Thyroid gland (tissue), 4 donors: ENCODE results near the gene SHISA5.

Source experiments
- POLR2A ChIP-seq, 2 donors: fragments of 450-650 bp; IDR thresholded peaks; one replicate each; pipeline ENCODE4 v1.6.1; 2017; ENCODE audit warnings: antibody characterized with exemption in 2 of 2, mild to moderate bottlenecking in 2 of 2, moderate library complexity in 1 of 2
- TF ChIP-seq, protein P1 (sequence below), 6 experiments: fragments of 200-600 bp in 3 of 6; fragments of 450-650 bp in 3 of 6; sonication (generic) in 3 of 6; IDR thresholded peaks; one replicate each; pipeline ENCODE4 v1.5.1; 2016 to 2019; ENCODE audit warnings: antibody characterized with exemption in 6 of 6, mild to moderate bottlenecking in 2 of 6, inconsistent platforms in 1 of 6, moderate library complexity in 1 of 6

DNA sequence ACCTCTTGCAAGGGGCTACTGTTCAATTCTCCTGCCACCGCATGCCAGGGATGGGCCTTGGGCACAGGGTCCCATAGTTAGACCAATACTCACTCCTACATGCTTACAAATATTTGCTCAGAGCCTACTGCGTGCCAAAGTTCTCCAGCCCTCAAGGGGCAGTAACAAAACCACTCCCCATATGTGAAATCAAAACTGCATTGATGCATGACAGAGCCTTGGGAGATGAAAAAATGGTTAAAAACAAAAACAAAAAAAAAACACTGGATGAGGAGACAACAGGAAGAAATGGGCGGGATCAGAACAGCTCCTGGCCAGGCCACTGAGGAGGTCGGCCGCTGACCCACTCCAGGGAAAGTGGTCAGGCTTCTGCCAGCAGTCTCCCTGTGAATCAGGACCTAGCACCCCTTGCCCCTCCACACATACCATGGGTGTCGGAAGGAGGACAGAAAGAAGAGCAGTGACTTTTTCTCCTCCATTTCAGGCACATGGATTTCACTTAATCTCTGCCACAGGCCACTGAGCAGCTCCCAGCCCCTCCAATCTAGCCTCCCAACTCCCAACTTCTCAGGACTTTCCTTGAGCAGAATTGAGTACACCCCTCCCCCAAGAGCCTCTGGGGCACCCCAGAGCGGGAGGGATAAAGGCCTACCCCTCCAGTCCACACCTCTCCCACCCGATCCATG lies 76.9 kb downstream of the SHISA5 start:
- TF ChIP-seq, protein P1, sequence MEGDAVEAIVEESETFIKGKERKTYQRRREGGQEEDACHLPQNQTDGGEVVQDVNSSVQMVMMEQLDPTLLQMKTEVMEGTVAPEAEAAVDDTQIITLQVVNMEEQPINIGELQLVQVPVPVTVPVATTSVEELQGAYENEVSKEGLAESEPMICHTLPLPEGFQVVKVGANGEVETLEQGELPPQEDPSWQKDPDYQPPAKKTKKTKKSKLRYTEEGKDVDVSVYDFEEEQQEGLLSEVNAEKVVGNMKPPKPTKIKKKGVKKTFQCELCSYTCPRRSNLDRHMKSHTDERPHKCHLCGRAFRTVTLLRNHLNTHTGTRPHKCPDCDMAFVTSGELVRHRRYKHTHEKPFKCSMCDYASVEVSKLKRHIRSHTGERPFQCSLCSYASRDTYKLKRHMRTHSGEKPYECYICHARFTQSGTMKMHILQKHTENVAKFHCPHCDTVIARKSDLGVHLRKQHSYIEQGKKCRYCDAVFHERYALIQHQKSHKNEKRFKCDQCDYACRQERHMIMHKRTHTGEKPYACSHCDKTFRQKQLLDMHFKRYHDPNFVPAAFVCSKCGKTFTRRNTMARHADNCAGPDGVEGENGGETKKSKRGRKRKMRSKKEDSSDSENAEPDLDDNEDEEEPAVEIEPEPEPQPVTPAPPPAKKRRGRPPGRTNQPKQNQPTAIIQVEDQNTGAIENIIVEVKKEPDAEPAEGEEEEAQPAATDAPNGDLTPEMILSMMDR (IDR thresholded peaks at IDR 0.05), result no peak
- peak; percentile 27 to 66 for TF ChIP-seq POLR2A (IDR thresholded peaks at IDR 0.05)
